ENCODE measurements around the gene SLC22A7.

- no peak for TF ChIP-seq EZH2 (IDR thresholded peaks at IDR 0.05; ENCODE audit: insufficient read depth, poor library complexity, severe bottlenecking)
- TF ChIP-seq EZH2phosphoT487 (IDR thresholded peaks at IDR 0.05; ENCODE audit: insufficient read depth, low read depth), result no peak
Measured at GRCh38 chr6:43273707-43274106, 24.4 kb upstream of the SLC22A7 start.
